GM13976 (cell line): ENCODE measurements around the gene NHEJ1.

Experiments
- DNase-seq: peaks from one replicate; pipeline ENCODE4 v3.0.0; 2012; ENCODE audit warnings: low spot score
- CTCF ChIP-seq: IDR thresholded peaks from 2 replicates; pipeline ENCODE4 v1.5.1; 2012; ENCODE audit warnings: borderline replicate concordance, mild to moderate bottlenecking; ENCODE audit not compliant: insufficient read depth; ENCODE audit errors: extremely low read depth, missing control alignments, control extremely low read depth
- in situ Hi-C: fragments of 300-500 bp; cut with MboI; formaldehyde crosslinking; loops from one replicate; pipeline ENCODE4 v1.12.0; 2022; ENCODE audit warnings: low sequenced_read_pairs, mixed read lengths, inconsistent platforms; ENCODE audit not compliant: unreplicated experiment

The NHEJ1 gene

DNA sequence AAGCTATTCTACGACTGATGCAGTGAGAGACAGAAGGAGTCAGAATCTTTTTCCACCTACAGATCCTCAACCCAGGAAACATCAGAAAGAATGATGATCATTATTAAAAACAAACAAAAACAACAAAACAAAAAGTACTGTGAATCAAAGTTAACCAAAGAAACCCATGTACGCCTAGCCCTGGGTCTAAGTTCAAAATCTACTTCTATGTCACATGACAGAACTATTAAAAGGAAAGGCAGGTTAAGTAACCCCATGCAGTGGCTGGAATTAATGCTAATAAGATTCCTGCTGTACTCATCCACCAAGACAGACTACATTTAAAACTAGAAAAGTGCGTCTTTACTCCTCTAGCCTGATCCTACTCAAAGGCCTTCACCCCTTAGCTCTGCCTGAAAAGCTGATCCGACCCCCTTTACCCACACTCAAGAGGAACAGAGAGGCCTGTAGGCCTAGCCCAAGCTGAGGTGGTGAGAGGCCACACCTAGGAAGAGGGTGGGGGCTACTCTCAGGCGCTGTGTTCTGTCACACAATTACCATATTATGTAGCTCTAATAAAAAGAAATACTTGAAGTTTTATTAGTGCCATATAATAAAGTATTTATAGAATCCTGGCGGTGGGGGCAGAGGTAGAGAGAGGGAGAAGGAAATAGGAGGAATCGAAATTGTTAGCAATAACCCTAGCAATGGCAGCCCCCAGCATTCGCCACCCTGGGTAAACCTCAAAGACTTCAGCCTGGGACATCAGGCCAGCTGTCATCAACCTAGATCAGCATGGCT, 37.1 kb downstream of the NHEJ1 start:
- in situ Hi-C loops, result no loop called here
- no peak for TF ChIP-seq CTCF
- DNase-seq, result no peak

- in situ Hi-C loops, result no loop called here
- DNase-seq, result no peak
- no peak for TF ChIP-seq CTCF
These were observed 38.2 kb downstream of the NHEJ1 start for GRCh38 chr2:219122202-219122980.

DNA sequence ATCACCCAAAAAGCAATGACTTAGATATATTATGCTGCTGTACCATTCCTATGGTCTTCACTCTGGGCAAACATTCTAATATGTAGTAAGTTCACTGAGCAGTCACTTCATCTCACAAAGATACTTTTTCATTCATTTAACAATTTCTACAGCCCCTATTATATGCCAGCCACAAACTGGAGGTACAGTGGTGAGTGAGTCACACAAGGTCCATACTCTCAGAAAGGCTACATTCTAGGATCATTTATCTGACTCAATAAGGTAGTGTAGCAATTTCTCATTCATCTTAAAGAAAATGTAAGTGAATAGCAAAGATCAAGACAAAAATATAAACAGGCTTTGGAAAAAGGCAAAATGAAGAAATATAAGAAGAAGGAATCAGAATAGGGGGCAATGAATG, 40.5 kb downstream of the NHEJ1 start:
- no peak for TF ChIP-seq CTCF
- in situ Hi-C loops, result no loop called here
- no peak for DNase-seq

DNA sequence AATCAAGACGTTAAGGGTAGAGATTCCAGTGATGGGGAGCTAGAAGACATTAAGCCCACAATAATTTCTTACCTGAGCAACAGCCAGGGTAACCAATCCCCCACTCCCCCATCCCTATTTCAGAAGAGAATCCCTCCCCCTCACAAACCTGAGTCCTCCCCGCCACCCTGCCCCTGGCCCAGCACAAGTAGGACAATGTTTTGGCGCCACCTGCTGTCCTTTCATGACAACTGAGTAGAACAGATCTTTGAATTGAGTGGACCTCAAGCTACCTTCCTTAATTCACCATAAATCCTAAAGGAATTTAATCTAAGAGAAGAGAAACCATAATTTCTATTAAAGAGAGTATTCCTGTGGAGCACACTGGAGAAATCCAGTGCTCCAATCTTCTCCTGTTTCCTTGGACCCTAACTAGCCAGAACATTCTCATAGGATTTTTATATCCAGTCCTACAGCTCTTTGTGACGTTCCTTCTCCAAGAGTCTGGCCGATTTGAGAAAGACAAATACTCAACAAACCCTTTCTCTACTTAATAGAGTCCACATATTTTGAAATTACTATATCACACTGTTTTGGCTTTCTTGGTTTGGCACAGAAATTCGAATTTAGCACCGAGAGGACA, 41.1 kb downstream of the NHEJ1 start:
- peak; percentile 62 for DNase-seq
- in situ Hi-C loops, result no loop called here
- peak; percentile 71 for TF ChIP-seq CTCF

- in situ Hi-C loops, result no loop called here
- DNase-seq, result no peak
- no peak for TF ChIP-seq CTCF
These were observed 42.1 kb downstream of the NHEJ1 start for GRCh38 chr2:219118504-219118903.

GRCh38 chr2:219116776-219117646, 43.6 kb downstream of the NHEJ1 start:
- no peak for TF ChIP-seq CTCF
- DNase-seq, result no peak
- in situ Hi-C loops, result no loop called here
